8988T (cell line): ENCODE data around the gene KISS1.
A peak's percentile ranks its signal among the peaks of the same experiment; 100 is the strongest.
"Not testable (repeated sequence)": the region's sequence is repeated elsewhere in the genome, so short reads cannot be mapped to it uniquely, and the experiment has no call there.

ENCODE experiments used
- DNase-seq: peaks from one replicate; pipeline ENCODE4 v3.0.0; 2011

The KISS1 gene

GRCh38 chr1:204196068-204196795, at the start of gene KISS1:
KISS1 (minus strand) TSS chr1:204196491; CDS start chr1:204192876, 3,615 bp downstream.
- DNase-seq = no peak

- DNase-seq = no peak
Measured at GRCh38 chr1:204242920-204243319, 46.6 kb upstream of the KISS1 start.

GRCh38 chr1:204241914-204242313, 45.6 kb upstream of the KISS1 start:
- DNase-seq = no peak

- DNase-seq = no peak
Measured at GRCh38 chr1:204241050-204241449, 44.8 kb upstream of the KISS1 start.

- DNase-seq = no peak
Measured at GRCh38 chr1:204240233-204240632, 43.9 kb upstream of the KISS1 start.

GRCh38 chr1:204239401-204239800, 43.1 kb upstream of the KISS1 start:
- DNase-seq = not testable (repeated sequence)

GRCh38 chr1:204238520-204238919, 42.2 kb upstream of the KISS1 start:
- DNase-seq = not testable (repeated sequence)

- DNase-seq = not testable (repeated sequence)
Measured at GRCh38 chr1:204237515-204237914, 41.2 kb upstream of the KISS1 start.

GRCh38 chr1:204232526-204232925, 36.2 kb upstream of the KISS1 start:
- no peak for DNase-seq

- DNase-seq = no peak
Measured at GRCh38 chr1:204230211-204230610, 33.9 kb upstream of the KISS1 start.

GRCh38 chr1:204228896-204229295, 32.6 kb upstream of the KISS1 start:
- no peak for DNase-seq

- no peak for DNase-seq
Measured at GRCh38 chr1:204227996-204228785, 31.9 kb upstream of the KISS1 start.

GRCh38 chr1:204227351-204227750, 31.1 kb upstream of the KISS1 start:
- no peak for DNase-seq

GRCh38 chr1:204225841-204226735, 29.8 kb upstream of the KISS1 start:
- DNase-seq = peak; percentile 65

- DNase-seq = no peak
Measured at GRCh38 chr1:204224655-204225054, 28.4 kb upstream of the KISS1 start.

- no peak for DNase-seq
Measured at GRCh38 chr1:204223129-204223860, 27.0 kb upstream of the KISS1 start.

- no peak for DNase-seq
Measured at GRCh38 chr1:204222764-204223055, 26.4 kb upstream of the KISS1 start.

- DNase-seq = no peak
Measured at GRCh38 chr1:204222006-204222763, 25.9 kb upstream of the KISS1 start.

GRCh38 chr1:204221271-204221670, 25.0 kb upstream of the KISS1 start:
- DNase-seq = no peak

GRCh38 chr1:204219971-204220616, 23.8 kb upstream of the KISS1 start:
- DNase-seq = no peak

- DNase-seq = no peak
Measured at GRCh38 chr1:204218552-204218951, 22.3 kb upstream of the KISS1 start.

GRCh38 chr1:204217648-204218000, 21.3 kb upstream of the KISS1 start:
- DNase-seq = no peak
